SK-N-SH (cell line): ENCODE results near the gene BUD23. TPM values are rescaled to one million over a fixed set of nuclear protein-coding genes. Genes with fewer than 3 reads are reported as not detected.
A peak's percentile ranks its signal among the peaks of the same experiment; 100 is the strongest.

ENCODE experiments used
- CTCF ChIA-PET: fragments of 300-600, 350-600 bp; formaldehyde crosslinking; extraction: SDS; loops from one replicate; lab custom pipeline; 2021; lab: Yijun Ruan, JAX
- POLR2A ChIA-PET: fragments of 350-600 bp; sonication (Branson Sonifier 250); formaldehyde crosslinking; extraction: SDS; loops from one replicate; lab custom pipeline; 2020; ENCODE audit warnings: antibody characterized with exemption, inconsistent platforms; lab: Yijun Ruan, JAX
- DNase-seq: peaks from one replicate; pipeline ENCODE4 v3.0.0; 2012
- H2AFZ ChIP-seq: fragments of 200-600 bp; sonication (generic); 2 replicates; pipeline ENCODE4 v1.8.1; 2016; ENCODE audit warnings: antibody characterized with exemption, mild to moderate bottlenecking, low read depth
- H3F3A ChIP-seq: fragments of 200-600 bp; sonication (generic); replicated peaks from 2 replicates; pipeline ENCODE3; 2016; ENCODE audit warnings: antibody characterized with exemption, mild to moderate bottlenecking; ENCODE audit not compliant: insufficient read depth
- H3K27ac ChIP-seq, 2 experiments: fragments of 200-500 bp in 1 of 2; fragments of 200-600 bp in 1 of 2; sonication (Bioruptor generic) in 1 of 2; sonication (generic), shearing (Covaris generic) in 1 of 2; 2 replicates each; pipeline versions ENCODE4 v1.5.1 to v1.6.1; 2014 to 2016; ENCODE audit warnings: low read depth in 2 of 2, inconsistent platforms in 1 of 2, low read length in 1 of 2, mild to moderate bottlenecking in 1 of 2, mixed read lengths in 1 of 2
- H3K27me3 ChIP-seq: fragments of 200-600 bp; sonication (generic), shearing (Covaris generic); 2 replicates; pipeline ENCODE4 v1.6.1; 2016; ENCODE audit warnings: mixed run types; ENCODE audit not compliant: insufficient read depth
- H3K36me3 ChIP-seq, 2 experiments: fragments of 200-500 bp in 1 of 2; fragments of 200-600 bp in 1 of 2; sonication (Bioruptor generic) in 1 of 2; sonication (generic) in 1 of 2; replicated peaks in 1 of 2; 2 replicates each; pipeline versions ENCODE3 to v1.5.1; 2014 to 2016; ENCODE audit warnings: low read length in 1 of 2, mild to moderate bottlenecking in 1 of 2; ENCODE audit not compliant: insufficient read depth in 2 of 2, control insufficient read depth in 1 of 2
- H3K4me1 ChIP-seq, 2 experiments: fragments of 200-500 bp in 1 of 2; fragments of 200-600 bp in 1 of 2; sonication (Bioruptor generic) in 1 of 2; sonication (generic), shearing (Covaris generic) in 1 of 2; 2 replicates each; pipeline versions ENCODE4 v1.5.1 to v1.6.1; 2014 to 2016; ENCODE audit warnings: low read depth in 1 of 2, low read length in 1 of 2, mixed run types in 1 of 2; ENCODE audit not compliant: insufficient read depth in 2 of 2, control insufficient read depth in 1 of 2
- H3K4me2 ChIP-seq: fragments of 200-600 bp; sonication (generic), shearing (Covaris generic); 2 replicates; pipeline ENCODE4 v1.6.1; 2017; ENCODE audit warnings: mixed run types
- H3K4me3 ChIP-seq, 2 experiments: fragments of 200-500 bp in 1 of 2; fragments of 200-600 bp in 1 of 2; sonication (Bioruptor generic) in 1 of 2; sonication (generic), shearing (Covaris generic) in 1 of 2; 2 replicates each; pipeline versions ENCODE4 v1.5.1 to v1.8.1; 2014 to 2016; ENCODE audit warnings: low read depth in 2 of 2, inconsistent platforms in 1 of 2, low read length in 1 of 2, mild to moderate bottlenecking in 1 of 2, mixed read lengths in 1 of 2, moderate library complexity in 1 of 2
- H3K79me2 ChIP-seq: fragments of 200-600 bp; sonication (generic); 2 replicates; pipeline ENCODE4 v1.8.1; 2017; ENCODE audit warnings: mild to moderate bottlenecking; ENCODE audit not compliant: insufficient read depth
- H3K9ac ChIP-seq: fragments of 200-600 bp; sonication (generic); 2 replicates; pipeline ENCODE4 v1.6.1; 2017; ENCODE audit warnings: mixed run types
- H3K9me2 ChIP-seq: fragments of 200-600 bp; sonication (generic); 2 replicates; pipeline ENCODE4 v1.6.1; 2017; ENCODE audit warnings: mixed run types
- H3K9me3 ChIP-seq: fragments of 200-600 bp; sonication (generic); 2 replicates; pipeline ENCODE4 v1.6.1; 2017; ENCODE audit warnings: mixed run types, mild to moderate bottlenecking, moderate library complexity
- H4K20me1 ChIP-seq: fragments of 200-600 bp; sonication (generic); 2 replicates; pipeline ENCODE4 v1.6.1; 2017; ENCODE audit warnings: mild to moderate bottlenecking, mixed run types; ENCODE audit not compliant: insufficient read depth
- ELF1 ChIP-seq: IDR thresholded peaks from 2 replicates; pipeline ENCODE4 v1.4.0; 2012
- GABPA ChIP-seq: IDR thresholded peaks from 2 replicates; pipeline ENCODE4 v1.4.0; 2012; ENCODE audit warnings: low read depth, mild to moderate bottlenecking
- GATA2 ChIP-seq: sonication (generic); formaldehyde crosslinking; IDR thresholded peaks from 2 replicates; pipeline ENCODE4 v1.5.0; 2020; ENCODE audit warnings: mild to moderate bottlenecking, missing genetic modification reagents
- REST ChIP-seq: IDR thresholded peaks from 2 replicates; pipeline ENCODE4 v1.6.1; 2012; ENCODE audit warnings: mild to moderate bottlenecking, low read depth, low read length, moderate library complexity
- TAF1 ChIP-seq: IDR thresholded peaks from 2 replicates; pipeline ENCODE4 v1.6.1; 2012; ENCODE audit warnings: low read depth, mild to moderate bottlenecking, low read length, moderate library complexity, borderline replicate concordance
- USF1 ChIP-seq: IDR thresholded peaks from 2 replicates; pipeline ENCODE4 v1.4.0; 2012; ENCODE audit warnings: low read depth, borderline replicate concordance
- USF2 ChIP-seq: fragments of 150-350 bp; IDR thresholded peaks from 2 replicates; pipeline ENCODE4 v1.6.1; 2017; ENCODE audit warnings: antibody characterized with exemption, low read length, low read depth, borderline replicate concordance
- WGBS: methylation state at CpG from one replicate; pipeline ENCODE4 v1.1.6; 2017; ENCODE audit warnings: low lambda C conversion rate; 5-methylcytosine and 5-hydroxymethylcytosine counted together
- polyA plus RNA-seq, 3 experiments: library from polyadenylated mRNA; depleted of rRNA; stranded (reverse); fragments of >200 nt; gene quantifications; 2 replicates each; pipeline ENCODE4 v1.2.3, GENCODE V29; 2012
- small RNA-seq, 7 experiments: library from RNA; depleted of rRNA; stranded (forward); fragments of <200 nt; gene quantifications; one replicate each; pipeline ENCODE3, GENCODE V24; 2012
- TF ChIP-seq, protein P1 (sequence below): IDR thresholded peaks from 2 replicates; pipeline ENCODE4; 2012
- TF ChIP-seq, protein P2 (sequence below): IDR thresholded peaks from 2 replicates; pipeline ENCODE4 v1.4.0; 2012; ENCODE audit warnings: low read depth

Gene BUD23
- polyA plus RNA-seq, 1 of the 3 experiments (the other 2 are of a cell fraction) = 206 TPM

DNA sequence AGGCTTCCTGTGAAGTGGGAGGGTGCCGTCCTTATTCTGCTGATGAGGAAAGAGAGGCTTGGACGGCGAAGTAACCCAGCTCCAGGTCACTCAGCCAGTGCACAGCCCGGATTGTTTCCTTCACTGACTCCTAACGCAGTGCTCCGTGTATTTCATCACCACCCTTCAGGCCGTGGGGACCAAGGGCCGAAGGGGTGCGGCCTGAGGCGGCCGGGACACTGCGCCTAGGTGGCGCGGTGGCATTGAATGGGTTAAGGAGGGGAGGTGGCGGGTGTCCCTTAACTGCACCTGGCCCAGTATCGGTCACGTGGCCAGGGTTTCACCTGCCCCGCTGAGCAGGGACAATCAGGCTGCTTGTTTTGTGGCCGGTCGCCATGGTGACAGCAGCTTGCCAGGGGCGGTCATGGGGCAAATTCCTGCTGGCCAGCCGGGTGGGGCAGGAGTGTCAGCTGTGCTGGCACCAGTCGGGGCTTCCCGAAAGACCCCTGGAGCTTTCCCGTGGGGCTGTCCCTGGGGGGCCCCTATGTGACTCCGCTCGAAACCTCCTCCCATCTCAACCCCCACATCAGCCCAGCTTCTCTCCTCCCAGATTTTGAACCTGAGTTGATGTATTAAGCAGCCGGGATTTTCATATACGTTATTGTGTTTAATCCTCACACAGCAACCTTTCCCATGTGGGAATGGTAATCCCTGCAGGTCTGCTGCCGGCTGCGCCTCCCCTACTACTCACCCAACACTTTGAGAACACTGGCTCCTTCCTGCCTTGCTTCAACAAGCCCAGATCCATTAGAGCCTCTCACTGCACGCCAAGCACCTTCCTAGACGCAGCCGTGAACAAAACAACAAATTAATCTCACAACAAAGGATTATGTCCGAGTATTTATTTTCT is 59.6 kb downstream of the BUD23 start (continued):
- TF ChIP-seq USF2 (no peak), ELF1 (no peak), USF1 (no peak)
- TF ChIP-seq, protein P1, sequence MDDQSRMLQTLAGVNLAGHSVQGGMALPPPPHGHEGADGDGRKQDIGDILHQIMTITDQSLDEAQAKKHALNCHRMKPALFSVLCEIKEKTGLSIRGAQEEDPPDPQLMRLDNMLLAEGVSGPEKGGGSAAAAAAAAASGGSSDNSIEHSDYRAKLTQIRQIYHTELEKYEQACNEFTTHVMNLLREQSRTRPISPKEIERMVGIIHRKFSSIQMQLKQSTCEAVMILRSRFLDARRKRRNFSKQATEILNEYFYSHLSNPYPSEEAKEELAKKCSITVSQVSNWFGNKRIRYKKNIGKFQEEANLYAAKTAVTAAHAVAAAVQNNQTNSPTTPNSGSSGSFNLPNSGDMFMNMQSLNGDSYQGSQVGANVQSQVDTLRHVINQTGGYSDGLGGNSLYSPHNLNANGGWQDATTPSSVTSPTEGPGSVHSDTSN = no peak

DNA sequence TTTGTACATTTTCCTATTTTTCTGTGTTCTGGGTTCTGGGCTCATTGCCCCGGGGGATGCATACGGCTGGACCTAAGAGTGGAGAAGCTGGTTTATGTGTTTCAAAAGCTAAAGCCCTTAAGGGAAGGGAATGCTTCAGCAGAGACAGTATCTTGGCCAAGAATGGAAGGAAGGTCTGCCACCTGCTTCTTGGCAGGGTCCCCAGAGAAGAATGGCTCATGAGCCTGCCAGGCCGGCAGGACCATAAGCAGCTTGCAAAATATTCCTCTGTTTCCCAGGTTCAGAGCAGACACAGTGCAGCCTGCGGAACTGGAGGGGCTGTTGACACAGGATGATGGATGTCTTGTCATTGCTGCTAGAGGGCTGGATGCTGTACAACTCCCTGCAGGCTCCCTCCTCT is 63.0 kb downstream of the BUD23 start:
- H3K9me2 ChIP-seq = no peaks in the 10 kb centered on the region
- peaks cover 0 to 7% of the 10 kb centered on the region in 2 experiments; a peak in 1 of 4 replicates for H3K4me1 ChIP-seq
- no peak overlapping the region for H2AFZ ChIP-seq
- no peak overlapping the region for H3K9ac ChIP-seq
- TF ChIP-seq GATA2 (CRISPR knock-in tag) = no peak
- TF ChIP-seq, protein P2, sequence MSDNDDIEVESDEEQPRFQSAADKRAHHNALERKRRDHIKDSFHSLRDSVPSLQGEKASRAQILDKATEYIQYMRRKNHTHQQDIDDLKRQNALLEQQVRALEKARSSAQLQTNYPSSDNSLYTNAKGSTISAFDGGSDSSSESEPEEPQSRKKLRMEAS = no peak
- TF ChIP-seq, protein P1 = no peak
- TF ChIP-seq REST = no peak
- TF ChIP-seq TAF1 = no peak
- no peak for TF ChIP-seq GABPA
- TF ChIP-seq, all 33 proteins: peak for 0
- H3K4me2 ChIP-seq = no peak overlapping the region
- no peaks in the 10 kb centered on the region for H3K9me3 ChIP-seq
- H3F3A ChIP-seq = no peaks in the 10 kb centered on the region
- no peaks in the 10 kb centered on the region for H4K20me1 ChIP-seq
- no peak for DNase-seq
- ChIA-PET POLR2A (no interaction called here), CTCF (interaction anchor here (1.0 to 4.3 kb wide), 9 partner anchors 11 to 322 kb away, joined by 3 to 17 read pairs (median 7); no protein-coding TSS in a partner anchor)
- no peaks in the 10 kb centered on the region for H3K79me2 ChIP-seq
- WGBS = 80% methylated on average over 4 of the region's 4 CpGs
- no peak overlapping the region for H3K4me3 ChIP-seq
- H3K27ac ChIP-seq = peak overlapping the region in 1 of 2 experiments; percentile 4; a peak in 1 of 4 replicates
- H3K36me3 ChIP-seq = no peaks in the 10 kb centered on the region
- no peaks in the 10 kb centered on the region for H3K27me3 ChIP-seq

Small RNA genes within 50 kb of the gene (small RNA-seq; reads per million reads assigned to genes)
- gene MIR4284 (0 to 8.7 (median 0.59) reads per million in 7 experiments), gene RN7SL265P (0 reads per million in 7 experiments)

Other genes with a start within 250 kb of the BUD23 start
- 1.4 and 1.8 TPM in 2 replicates for gene FZD9, start 249.8 kb upstream of the BUD23 start, polyA plus RNA-seq (2012; rRNA removed)
- gene BAZ1B, start 161.3 kb upstream of the BUD23 start, polyA plus RNA-seq (2012; rRNA removed) = 19.7 and 20.9 TPM in 2 replicates
- gene BCL7B, start 125.9 kb upstream of the BUD23 start, polyA plus RNA-seq (2012; rRNA removed) = 107 and 114 TPM in 2 replicates
- 45.5 and 63.6 TPM in 2 replicates for gene TBL2, start 105.0 kb upstream of the BUD23 start, polyA plus RNA-seq (2012; rRNA removed)
- 0.21 and 0.32 TPM in 2 replicates for gene MLXIPL, start 59.1 kb upstream of the BUD23 start, polyA plus RNA-seq (2012; rRNA removed)
- gene VPS37D, start 15.8 kb upstream of the BUD23 start, polyA plus RNA-seq (2012; rRNA removed) = 5.7 and 7.4 TPM in 2 replicates
- 10.6 and 11.0 TPM in 2 replicates for gene DNAJC30, start 144 bp upstream of the BUD23 start, polyA plus RNA-seq (2012; rRNA removed)
- gene STX1A, start 36.1 kb downstream of the BUD23 start, polyA plus RNA-seq (2012; rRNA removed) = 81.2 and 91.1 TPM in 2 replicates
- gene ABHD11, start 55.2 kb downstream of the BUD23 start, polyA plus RNA-seq (2012; rRNA removed) = 29.9 and 33.7 TPM in 2 replicates
- 0.05 and 0.08 TPM in 2 replicates for gene CLDN3, start 86.7 kb downstream of the BUD23 start, polyA plus RNA-seq (2012; rRNA removed)
- gene CLDN4, start 147.4 kb downstream of the BUD23 start, polyA plus RNA-seq (2012; rRNA removed) = 4.6 and 5.9 TPM in 2 replicates
- 2.9 and 3.1 TPM in 2 replicates for gene METTL27, start 158.9 kb downstream of the BUD23 start, polyA plus RNA-seq (2012; rRNA removed)
- 0.71 and 0.96 TPM in 2 replicates for gene TMEM270, start 177.6 kb downstream of the BUD23 start, polyA plus RNA-seq (2012; rRNA removed)